ENCODE measurements around the gene LETMD1. TPM values are rescaled to one million over a fixed set of nuclear protein-coding genes. Genes with fewer than 3 reads are reported as not detected.

Gene LETMD1
- total and polyA plus RNA-seq, 2 donors from 2014 or later, result 54.4 to 68.2 TPM

GRCh38 chr12:51081421-51081820 lies 33.3 kb downstream of the LETMD1 start:
- Histone ChIP-seq H3K9me3 (ENCODE audit: control insufficient read depth in 2 of 3, insufficient read depth in 1 of 3, low read length in 3 of 3) (no peaks in the 10 kb centered on the region), H3K27me3 (ENCODE audit: control insufficient read depth, insufficient read depth, low read length) (no peaks in the 10 kb centered on the region), H3K9ac (ENCODE audit: low read length in 3 of 3) (no peak overlapping the region), H3K4me1 (ENCODE audit: control insufficient read depth in 2 of 3, insufficient read depth in 2 of 3, low read depth in 1 of 3, low read length in 3 of 3) (peaks cover 0 to 8% (median 5%) of the 10 kb centered on the region in 3 donors), H3K27ac (ENCODE audit: low read depth in 2 of 2, low read length in 2 of 2) (no peak overlapping the region), H3K4me3 (ENCODE audit: low read length in 3 of 3) (no peak overlapping the region), H3K36me3 (ENCODE audit: control insufficient read depth in 2 of 3, insufficient read depth in 3 of 3, low read length in 3 of 3) (no peaks in the 10 kb centered on the region)
- FAIRE-seq (no peak), DNase-seq (no peak)
- intact Hi-C loops (cut with DNase I), result no loop called here
- TF ChIP-seq CTCF (IDR thresholded peaks at IDR 0.05; ENCODE audit: borderline replicate concordance, extremely low read depth, insufficient read depth), result no peak

GRCh38 chr12:51082561-51083125 lies 34.5 kb downstream of the LETMD1 start:
- intact Hi-C loops (cut with DNase I), result no loop called here
- no peak for FAIRE-seq
- peak overlapping the region; percentile 64 to 94 for H3K27ac ChIP-seq (ENCODE audit: low read depth in 2 of 2, low read length in 2 of 2)

GRCh38 chr12:51083126-51083833 lies 35.2 kb downstream of the LETMD1 start, which contains the start of gene CSRNP2:
Gene CSRNP2 (minus strand): TSS chr12:51083596. CDS start chr12:51076561, 7,035 bp downstream.
- no peak for TF ChIP-seq CTCF (IDR thresholded peaks at IDR 0.05; ENCODE audit: borderline replicate concordance, extremely low read depth, insufficient read depth)
- DNase-seq, result peak; percentile 98 to 99 (median 98)
- peak within 1 kb of the TSS; percentile 77 to 87 (median 83) for H3K9ac ChIP-seq (ENCODE audit: low read length in 3 of 3)
- no peaks in the 10 kb centered on the region for H3K9me3 ChIP-seq (ENCODE audit: control insufficient read depth in 2 of 3, insufficient read depth in 1 of 3, low read length in 3 of 3)
- no peaks in the 10 kb centered on the region for H3K27me3 ChIP-seq (ENCODE audit: control insufficient read depth, insufficient read depth, low read length)
- peak within 1 kb of the TSS; percentile 64 to 94 for H3K27ac ChIP-seq (ENCODE audit: low read depth in 2 of 2, low read length in 2 of 2)
- H3K36me3 ChIP-seq (ENCODE audit: control insufficient read depth in 2 of 3, insufficient read depth in 3 of 3, low read length in 3 of 3), result no peaks in the 10 kb centered on the region
- peaks cover 0 to 5% (median 5%) of the 10 kb centered on the region in 3 donors for H3K4me1 ChIP-seq (ENCODE audit: control insufficient read depth in 2 of 3, insufficient read depth in 2 of 3, low read depth in 1 of 3, low read length in 3 of 3)
- intact Hi-C loops (cut with DNase I), result no loop called here
- no peak for FAIRE-seq
- peak within 1 kb of the TSS; percentile 88 to 93 (median 91) for H3K4me3 ChIP-seq (ENCODE audit: low read length in 3 of 3)

More at GRCh38 chr12:51082561-51083125, 34.5 kb downstream of the LETMD1 start:
- Histone ChIP-seq H3K36me3 (ENCODE audit: control insufficient read depth in 2 of 3, insufficient read depth in 3 of 3, low read length in 3 of 3) (no peaks in the 10 kb centered on the region), H3K4me3 (ENCODE audit: low read length in 3 of 3) (peak overlapping the region; percentile 88 to 93 (median 91)), H3K4me1 (ENCODE audit: control insufficient read depth in 2 of 3, insufficient read depth in 2 of 3, low read depth in 1 of 3, low read length in 3 of 3) (peaks cover 0 to 8% (median 5%) of the 10 kb centered on the region in 3 donors), H3K9me3 (ENCODE audit: control insufficient read depth in 2 of 3, insufficient read depth in 1 of 3, low read length in 3 of 3) (no peaks in the 10 kb centered on the region), H3K9ac (ENCODE audit: low read length in 3 of 3) (peak overlapping the region; percentile 56 to 87 (median 83)), H3K27me3 (ENCODE audit: control insufficient read depth, insufficient read depth, low read length) (no peaks in the 10 kb centered on the region)
- TF ChIP-seq CTCF (IDR thresholded peaks at IDR 0.05; ENCODE audit: borderline replicate concordance, extremely low read depth, insufficient read depth), result no peak
- DNase-seq, result peak in 2 of 5 donors; percentile 81 to 84

All from kidney (tissue), 14 donors.